Measurements from ENCODE around the gene PPM1D.
A peak's percentile ranks its signal among the peaks of the same experiment; 100 is the strongest.

PPM1D gene

DNA sequence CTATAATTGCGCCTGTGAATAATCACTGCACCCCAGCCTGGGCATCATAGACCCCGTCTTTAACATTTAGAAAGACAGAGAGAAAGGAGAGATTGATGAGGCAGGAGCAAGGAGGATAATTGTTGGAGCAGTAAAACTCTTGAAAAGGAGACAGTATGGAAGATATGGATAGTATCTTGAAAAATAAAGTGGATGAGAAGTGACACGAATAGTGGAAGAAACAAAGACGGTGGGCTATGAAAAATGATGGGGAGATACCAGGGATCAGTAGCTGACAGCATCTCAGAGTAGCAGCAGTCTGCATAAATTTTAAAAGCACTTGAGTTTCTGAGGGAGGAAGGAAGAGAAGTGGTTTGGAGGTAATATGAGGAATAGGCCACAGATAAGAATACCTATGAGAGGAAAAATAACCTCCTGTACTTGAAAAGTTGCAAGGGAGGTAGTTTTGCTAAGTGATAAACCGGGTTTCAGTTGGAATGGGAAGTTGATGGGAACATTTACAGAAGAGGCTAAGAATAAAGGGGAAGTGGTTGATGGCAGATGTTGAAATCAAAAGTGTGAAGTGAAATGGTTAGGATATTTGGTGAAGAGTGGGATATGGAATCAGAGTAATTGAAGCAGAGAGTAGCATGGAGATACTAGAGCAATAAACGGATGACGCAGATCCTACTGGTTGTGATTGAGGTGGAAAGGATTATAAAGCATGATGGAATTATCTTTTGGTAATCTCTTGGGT lies 1.8 kb upstream of the PPM1D start (continued):
- TF ChIP-seq ZNF670 (tag by site-specific recombination; IDR thresholded peaks at IDR 0.05; ENCODE audit: low read depth): no peak
- TF ChIP-seq ZNF18 (tag by site-specific recombination; IDR thresholded peaks at IDR 0.05): peak; percentile 82
- TF ChIP-seq ZNF658 (tag by site-specific recombination; IDR thresholded peaks at IDR 0.05): no peak
- TF ChIP-seq ZNF529 (tag by site-specific recombination; IDR thresholded peaks at IDR 0.05; ENCODE audit: insufficient replicate concordance): no peak
- TF ChIP-seq ZNF280C (tag by site-specific recombination; IDR thresholded peaks at IDR 0.05): no peak
- TF ChIP-seq, protein P1, sequence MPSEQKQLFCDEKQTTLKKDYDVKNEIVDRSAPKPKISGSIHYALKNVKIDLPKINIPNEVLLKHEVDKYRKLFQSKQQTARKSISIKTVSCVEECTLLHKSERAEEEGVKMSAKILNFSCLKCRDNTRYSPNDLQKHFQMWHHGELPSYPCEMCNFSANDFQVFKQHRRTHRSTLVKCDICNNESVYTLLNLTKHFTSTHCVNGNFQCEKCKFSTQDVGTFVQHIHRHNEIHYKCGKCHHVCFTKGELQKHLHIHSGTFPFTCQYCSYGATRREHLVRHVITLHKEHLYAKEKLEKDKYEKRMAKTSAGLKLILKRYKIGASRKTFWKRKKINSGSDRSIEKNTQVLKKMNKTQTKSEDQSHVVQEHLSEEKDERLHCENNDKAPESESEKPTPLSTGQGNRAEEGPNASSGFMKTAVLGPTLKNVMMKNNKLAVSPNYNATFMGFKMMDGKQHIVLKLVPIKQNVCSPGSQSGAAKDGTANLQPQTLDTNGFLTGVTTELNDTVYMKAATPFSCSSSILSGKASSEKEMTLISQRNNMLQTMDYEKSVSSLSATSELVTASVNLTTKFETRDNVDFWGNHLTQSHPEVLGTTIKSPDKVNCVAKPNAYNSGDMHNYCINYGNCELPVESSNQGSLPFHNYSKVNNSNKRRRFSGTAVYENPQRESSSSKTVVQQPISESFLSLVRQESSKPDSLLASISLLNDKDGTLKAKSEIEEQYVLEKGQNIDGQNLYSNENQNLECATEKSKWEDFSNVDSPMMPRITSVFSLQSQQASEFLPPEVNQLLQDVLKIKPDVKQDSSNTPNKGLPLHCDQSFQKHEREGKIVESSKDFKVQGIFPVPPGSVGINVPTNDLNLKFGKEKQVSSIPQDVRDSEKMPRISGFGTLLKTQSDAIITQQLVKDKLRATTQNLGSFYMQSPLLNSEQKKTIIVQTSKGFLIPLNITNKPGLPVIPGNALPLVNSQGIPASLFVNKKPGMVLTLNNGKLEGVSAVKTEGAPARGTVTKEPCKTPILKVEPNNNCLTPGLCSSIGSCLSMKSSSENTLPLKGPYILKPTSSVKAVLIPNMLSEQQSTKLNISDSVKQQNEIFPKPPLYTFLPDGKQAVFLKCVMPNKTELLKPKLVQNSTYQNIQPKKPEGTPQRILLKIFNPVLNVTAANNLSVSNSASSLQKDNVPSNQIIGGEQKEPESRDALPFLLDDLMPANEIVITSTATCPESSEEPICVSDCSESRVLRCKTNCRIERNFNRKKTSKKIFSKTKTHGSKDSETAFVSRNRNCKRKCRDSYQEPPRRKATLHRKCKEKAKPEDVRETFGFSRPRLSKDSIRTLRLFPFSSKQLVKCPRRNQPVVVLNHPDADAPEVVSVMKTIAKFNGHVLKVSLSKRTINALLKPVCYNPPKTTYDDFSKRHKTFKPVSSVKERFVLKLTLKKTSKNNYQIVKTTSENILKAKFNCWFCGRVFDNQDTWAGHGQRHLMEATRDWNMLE (tag by site-specific recombination; conservative IDR thresholded peaks at IDR 0.05; ENCODE audit: low read depth): 0 out of 2 replicates have a peak, but pooled peaks have one; percentile 7
- no peak for TF ChIP-seq ZNF433 (tag by site-specific recombination; IDR thresholded peaks at IDR 0.05; ENCODE audit: low read depth)
- no peak for TF ChIP-seq ZNF133 (tag by site-specific recombination; IDR thresholded peaks at IDR 0.05)
- no peak for TF ChIP-seq GLIS2 (tag by site-specific recombination; IDR thresholded peaks at IDR 0.05)
- TF ChIP-seq ZFP37 (tag by site-specific recombination; IDR thresholded peaks at IDR 0.05): no peak
- TF ChIP-seq ZNF239 (tag by site-specific recombination; IDR thresholded peaks at IDR 0.05): no peak
- TF ChIP-seq, protein P2, sequence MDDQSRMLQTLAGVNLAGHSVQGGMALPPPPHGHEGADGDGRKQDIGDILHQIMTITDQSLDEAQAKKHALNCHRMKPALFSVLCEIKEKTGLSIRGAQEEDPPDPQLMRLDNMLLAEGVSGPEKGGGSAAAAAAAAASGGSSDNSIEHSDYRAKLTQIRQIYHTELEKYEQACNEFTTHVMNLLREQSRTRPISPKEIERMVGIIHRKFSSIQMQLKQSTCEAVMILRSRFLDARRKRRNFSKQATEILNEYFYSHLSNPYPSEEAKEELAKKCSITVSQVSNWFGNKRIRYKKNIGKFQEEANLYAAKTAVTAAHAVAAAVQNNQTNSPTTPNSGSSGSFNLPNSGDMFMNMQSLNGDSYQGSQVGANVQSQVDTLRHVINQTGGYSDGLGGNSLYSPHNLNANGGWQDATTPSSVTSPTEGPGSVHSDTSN (CRISPR knock-in tag; IDR thresholded peaks at IDR 0.05): no peak
- no peak for TF ChIP-seq ZSCAN4 (tag by site-specific recombination; IDR thresholded peaks at IDR 0.05)
- TF ChIP-seq ZBTB7A (tag by site-specific recombination; IDR thresholded peaks at IDR 0.05; ENCODE audit: low read depth): no peak
- peak; percentile 49; the same call in 1 of the 2 replicates for TF ChIP-seq ZNF24 (tag by site-specific recombination; IDR thresholded peaks at IDR 0.05)
- no peak for TF ChIP-seq KLF10 (tag by site-specific recombination; IDR thresholded peaks at IDR 0.05)
- TF ChIP-seq ZNF354C (tag by site-specific recombination; IDR thresholded peaks at IDR 0.05; ENCODE audit: borderline replicate concordance, low read depth): no peak
- no peak for TF ChIP-seq ZNF624 (tag by site-specific recombination; IDR thresholded peaks at IDR 0.05)
- TF ChIP-seq ZNF530 (tag by site-specific recombination; IDR thresholded peaks at IDR 0.05; ENCODE audit: low read depth): no peak
- TF ChIP-seq ZBTB8A (tag by site-specific recombination; IDR thresholded peaks at IDR 0.05): peak; percentile 19; the same call in 1 of the 2 replicates
- TF ChIP-seq, protein P3, sequence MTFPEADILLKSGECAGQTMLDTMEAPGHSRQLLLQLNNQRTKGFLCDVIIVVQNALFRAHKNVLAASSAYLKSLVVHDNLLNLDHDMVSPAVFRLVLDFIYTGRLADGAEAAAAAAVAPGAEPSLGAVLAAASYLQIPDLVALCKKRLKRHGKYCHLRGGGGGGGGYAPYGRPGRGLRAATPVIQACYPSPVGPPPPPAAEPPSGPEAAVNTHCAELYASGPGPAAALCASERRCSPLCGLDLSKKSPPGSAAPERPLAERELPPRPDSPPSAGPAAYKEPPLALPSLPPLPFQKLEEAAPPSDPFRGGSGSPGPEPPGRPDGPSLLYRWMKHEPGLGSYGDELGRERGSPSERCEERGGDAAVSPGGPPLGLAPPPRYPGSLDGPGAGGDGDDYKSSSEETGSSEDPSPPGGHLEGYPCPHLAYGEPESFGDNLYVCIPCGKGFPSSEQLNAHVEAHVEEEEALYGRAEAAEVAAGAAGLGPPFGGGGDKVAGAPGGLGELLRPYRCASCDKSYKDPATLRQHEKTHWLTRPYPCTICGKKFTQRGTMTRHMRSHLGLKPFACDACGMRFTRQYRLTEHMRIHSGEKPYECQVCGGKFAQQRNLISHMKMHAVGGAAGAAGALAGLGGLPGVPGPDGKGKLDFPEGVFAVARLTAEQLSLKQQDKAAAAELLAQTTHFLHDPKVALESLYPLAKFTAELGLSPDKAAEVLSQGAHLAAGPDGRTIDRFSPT (tag by site-specific recombination; IDR thresholded peaks at IDR 0.05): no peak
- TF ChIP-seq SP3 (tag by site-specific recombination; IDR thresholded peaks at IDR 0.05): peak; percentile 12; the same call in 1 of the 2 replicates
- TF ChIP-seq FEZF1 (tag by site-specific recombination; IDR thresholded peaks at IDR 0.05): no peak
- TF ChIP-seq ZNF274 (IDR thresholded peaks at IDR 0.05; ENCODE audit: low read length): no peak
- no peak for TF ChIP-seq ZNF274 (tag by site-specific recombination; IDR thresholded peaks at IDR 0.05; ENCODE audit: borderline replicate concordance)
- TF ChIP-seq ZFP69B (tag by site-specific recombination; IDR thresholded peaks at IDR 0.05): no peak

All from HEK293 (cell line).